H1 (cell line): ENCODE data around the gene HSD17B8. TPM values are rescaled to one million over a fixed set of nuclear protein-coding genes. Genes with fewer than 3 reads are reported as not detected.
A peak's percentile ranks its signal among the peaks of the same experiment; 100 is the strongest.

ENCODE experiments used
- CTCF ChIA-PET: fragments of 300-600 bp; sonication (Branson Sonifier 250); formaldehyde crosslinking; loops from one replicate; lab custom pipeline; 2021; ENCODE audit not compliant: partially characterized antibody; lab: Charles Lee
- POLR2A ChIA-PET: fragments of 300-600 bp; sonication (Branson Sonifier 250); formaldehyde crosslinking; loops from one replicate; lab custom pipeline; 2021; ENCODE audit warnings: inconsistent platforms; ENCODE audit not compliant: partially characterized antibody; lab: Charles Lee
- DNase-seq, 2 experiments: peaks; one replicate each; pipeline versions ENCODE4 v3.0.0 to v3.0.0-alpha.2; 2010 to 2022; ENCODE audit warnings: low spot score in 2 of 2, low read depth in 1 of 2, mixed read lengths in 1 of 2
- FAIRE-seq: peaks from 2 replicates; lab custom pipeline; 2011; peaks lifted over from hg19 to GRCh38; lab: Jason Lieb, UNC
- H2AFZ ChIP-seq: 2 replicates; pipeline ENCODE4 v1.8.1; 2012; ENCODE audit warnings: low read length, inconsistent platforms
- H2AK5ac ChIP-seq: 2 replicates; pipeline ENCODE4 v1.6.1; 2013; ENCODE audit warnings: low read depth, low read length
- H2BK120ac ChIP-seq: replicated peaks from 2 replicates; pipeline ENCODE3; 2013; ENCODE audit warnings: low read depth, low read length, inconsistent platforms
- H2BK12ac ChIP-seq: 2 replicates; pipeline ENCODE4 v1.6.1; 2013; ENCODE audit warnings: low read depth, low read length
- H2BK15ac ChIP-seq: 2 replicates; pipeline ENCODE4 v1.6.1; 2013; ENCODE audit warnings: low read length
- H2BK20ac ChIP-seq: 2 replicates; pipeline ENCODE4 v1.6.1; 2013; ENCODE audit warnings: low read length
- H2BK5ac ChIP-seq: 2 replicates; pipeline ENCODE4 v1.6.1; 2013; ENCODE audit warnings: low read depth, low read length
- H3K14ac ChIP-seq: 2 replicates; pipeline ENCODE4 v1.6.1; 2013; ENCODE audit warnings: inconsistent platforms; ENCODE audit not compliant: insufficient read length
- H3K18ac ChIP-seq: 2 replicates; pipeline ENCODE4 v1.6.1; 2013; ENCODE audit warnings: low read length; ENCODE audit errors: extremely low read depth
- H3K23ac ChIP-seq: 2 replicates; pipeline ENCODE4 v1.6.1; 2013; ENCODE audit warnings: inconsistent platforms; ENCODE audit not compliant: insufficient read length
- H3K23me2 ChIP-seq: 2 replicates; pipeline ENCODE4 v1.6.1; 2013; ENCODE audit warnings: low read depth, low read length
- H3K27ac ChIP-seq: 2 replicates; pipeline ENCODE4 v1.6.1; 2011; ENCODE audit warnings: low read depth, low read length, inconsistent platforms
- H3K27me3 ChIP-seq, 4 experiments: replicated peaks in 1 of 4; 1 replicate in 1 of 4; 2 replicates in 3 of 4; pipeline versions ENCODE4 v1.6.1 to v1.8.1; 2011 to 2013; ENCODE audit warnings: low read length in 3 of 4, mild to moderate bottlenecking in 3 of 4, inconsistent platforms in 2 of 4, mixed read lengths in 2 of 4, moderate library complexity in 1 of 4; ENCODE audit not compliant: control insufficient read depth in 3 of 4, insufficient read depth in 3 of 4; ENCODE audit errors: extremely low read depth in 1 of 4
- H3K36me3 ChIP-seq, 4 experiments: 2 replicates each; pipeline versions ENCODE4 v1.6.1 to v1.8.1; 2011 to 2013; ENCODE audit warnings: mild to moderate bottlenecking in 4 of 4, low read length in 3 of 4, moderate library complexity in 2 of 4, control low read depth in 1 of 4, inconsistent platforms in 1 of 4; ENCODE audit not compliant: insufficient read depth in 4 of 4, control insufficient read depth in 2 of 4
- H3K4ac ChIP-seq: replicated peaks from 2 replicates; pipeline ENCODE3; 2013; ENCODE audit warnings: low read length, low read depth, mixed read lengths, inconsistent platforms; ENCODE audit not compliant: insufficient read length
- H3K4me1 ChIP-seq, 4 experiments: replicated peaks in 1 of 4; 1 replicate in 1 of 4; 2 replicates in 3 of 4; pipeline versions ENCODE4 v1.6.1 to v1.8.1; 2011 to 2013; ENCODE audit warnings: low read length in 3 of 4, inconsistent platforms in 2 of 4, mixed read lengths in 1 of 4; ENCODE audit not compliant: insufficient read depth in 4 of 4, control insufficient read depth in 3 of 4
- H3K4me2 ChIP-seq, 2 experiments: 2 replicates each; pipeline versions ENCODE4 v1.6.1 to v1.8.1; 2011 to 2013; ENCODE audit warnings: low read depth in 2 of 2, low read length in 2 of 2, control low read depth in 1 of 2, inconsistent platforms in 1 of 2, mild to moderate bottlenecking in 1 of 2; ENCODE audit not compliant: insufficient read depth in 1 of 2
- H3K4me3 ChIP-seq, 4 experiments: fragments of 200-600, 300-600 bp in 1 of 4; sonication (generic), shearing (Covaris generic), sonication (Bioruptor Twin) in 1 of 4; 2 replicates each; pipeline versions ENCODE4 v1.5.1 to v1.8.1; 2011 to 2016; ENCODE audit warnings: low read length in 4 of 4, low read depth in 3 of 4, control low read depth in 2 of 4, inconsistent platforms in 2 of 4, mild to moderate bottlenecking in 2 of 4, mixed read lengths in 1 of 4, moderate library complexity in 1 of 4; ENCODE audit not compliant: insufficient read depth in 2 of 4; ENCODE audit errors: extremely low read depth in 1 of 4
- H3K56ac ChIP-seq: replicated peaks from 2 replicates; pipeline ENCODE3; 2013; ENCODE audit warnings: low read depth, mild to moderate bottlenecking, mixed read lengths, low read length, inconsistent platforms; ENCODE audit not compliant: insufficient read length
- H3K79me1 ChIP-seq: 2 replicates; pipeline ENCODE4 v1.6.1; 2013; ENCODE audit warnings: low read depth, low read length, control low read depth
- H3K79me2 ChIP-seq, 2 experiments: 2 replicates each; pipeline versions ENCODE4 v1.6.1 to v1.8.1; 2012 to 2013; ENCODE audit warnings: low read length in 2 of 2, mild to moderate bottlenecking in 2 of 2, inconsistent platforms in 1 of 2; ENCODE audit not compliant: insufficient read depth in 2 of 2, control insufficient read depth in 1 of 2
- H3K9ac ChIP-seq, 4 experiments: replicated peaks in 1 of 4; 1 replicate in 1 of 4; 2 replicates in 3 of 4; pipeline versions ENCODE4 v1.6.1 to v1.8.1; 2011 to 2013; ENCODE audit warnings: low read depth in 3 of 4, low read length in 3 of 4, control low read depth in 2 of 4, mild to moderate bottlenecking in 2 of 4, moderate library complexity in 2 of 4, inconsistent platforms in 1 of 4; ENCODE audit errors: extremely low read depth in 1 of 4
- H3K9me3 ChIP-seq, 2 experiments: 2 replicates each; pipeline versions ENCODE4 v1.6.1 to v1.8.1; 2012 to 2013; ENCODE audit warnings: mild to moderate bottlenecking in 2 of 2, moderate library complexity in 2 of 2, control low read depth in 1 of 2, inconsistent platforms in 1 of 2, low read depth in 1 of 2, low read length in 1 of 2, mixed read lengths in 1 of 2; ENCODE audit not compliant: insufficient read depth in 2 of 2
- H4K20me1 ChIP-seq, 2 experiments: replicated peaks in 1 of 2; 2 replicates each; pipeline versions ENCODE3 to v1.8.1; 2011 to 2013; ENCODE audit warnings: inconsistent platforms in 2 of 2, low read length in 2 of 2, mild to moderate bottlenecking in 1 of 2; ENCODE audit not compliant: insufficient read depth in 2 of 2, control insufficient read depth in 1 of 2
- H4K5ac ChIP-seq: 2 replicates; pipeline ENCODE4 v1.6.1; 2013; ENCODE audit warnings: low read length, low read depth, mixed read lengths, inconsistent platforms; ENCODE audit not compliant: insufficient read length
- H4K8ac ChIP-seq: 2 replicates; pipeline ENCODE4 v1.8.0; 2013; ENCODE audit warnings: mild to moderate bottlenecking, moderate library complexity, low read length, inconsistent platforms; ENCODE audit not compliant: insufficient read depth; ENCODE audit errors: extremely low read depth
- H4K91ac ChIP-seq: replicated peaks from 2 replicates; pipeline ENCODE3; 2013; ENCODE audit warnings: low read length, mixed read lengths, inconsistent platforms; ENCODE audit not compliant: insufficient read length
- CBX8 ChIP-seq: fragments of 300-800, 300-1000 bp; sonication (generic); IDR thresholded peaks from 2 replicates; pipeline ENCODE4 v1.7.1; 2016; ENCODE audit warnings: low read depth, low read length, borderline replicate concordance
- EP300 ChIP-seq, 2 experiments: IDR thresholded peaks; 1 replicate in 1 of 2; 2 replicates in 1 of 2; pipeline ENCODE4 v1.6.1; 2011 to 2012; ENCODE audit warnings: low read depth in 2 of 2, low read length in 2 of 2, mild to moderate bottlenecking in 2 of 2, borderline replicate concordance in 1 of 2, inconsistent platforms in 1 of 2, moderate library complexity in 1 of 2
- EZH2 ChIP-seq: fragments of 200-600 bp; sonication (generic); IDR thresholded peaks from 2 replicates; pipeline ENCODE4 v1.7.1; 2012; ENCODE audit warnings: low read depth, mild to moderate bottlenecking, moderate library complexity, low read length, inconsistent platforms; ENCODE audit not compliant: severe bottlenecking
- RFX5 ChIP-seq: IDR thresholded peaks from 2 replicates; pipeline ENCODE4 v1.6.1; 2011; ENCODE audit warnings: low read depth, low read length, improper control_type of control experiment, borderline replicate concordance
- YY1 ChIP-seq: IDR thresholded peaks from 2 replicates; pipeline ENCODE4 v1.6.1; 2011; ENCODE audit warnings: low read depth, mild to moderate bottlenecking, low read length
- WGBS, 2 experiments: shearing (Covaris generic) in 1 of 2; methylation state at CpG; one replicate each; pipeline versions ENCODE4 v1.1.6 to v1.1.7; 2013 to 2015; ENCODE audit warnings: low lambda C conversion rate in 2 of 2, mixed read lengths in 2 of 2, inconsistent platforms in 1 of 2, low coverage in 1 of 2, missing lambda C conversion rate in 1 of 2; ENCODE audit not compliant: insufficient replicate concordance in 2 of 2, insufficient coverage in 1 of 2, insufficient read length in 1 of 2; ENCODE audit errors: extremely low coverage in 1 of 2, missing lambda C conversion rate in 1 of 2; 5-methylcytosine and 5-hydroxymethylcytosine counted together
- polyA plus RNA-seq, 7 experiments: library from polyadenylated mRNA; depleted of rRNA in 3 of 7; stranded (reverse) in 5 of 7; unstranded in 2 of 7; fragments of >200 nt in 5 of 7; fragments of 200-250 nt in 2 of 7; gene quantifications; 1 replicate in 5 of 7; 2 replicates in 1 of 7; 4 replicates in 1 of 7; pipeline versions ENCODE4 v1.2.1 to v1.2.3, GENCODE V29; 2011 to 2013; ENCODE audit warnings: missing spikeins in 2 of 7, mixed read lengths in 2 of 7
- total RNA-seq: library from RNA; stranded (reverse); fragmentation: NEBNext Ultra II Directional; extraction: Animal tissue kit (Norgen Biotek cat#: 25700); gene quantifications from 2 replicates; pipeline ENCODE4 v1.2.1, GENCODE V29; 2021

Gene HSD17B8
- total and polyA plus RNA-seq, 2 of the 8 experiments (the other 6 are each of a cell fraction or from before 2014, with no cell fraction given) = 3.3 to 17.1 TPM

- H3K4me1 ChIP-seq = peaks cover 0 to 13% (median 3%) of the 10 kb centered on the region in 4 experiments; a peak in 6 of 7 replicates
- ChIA-PET POLR2A (no interaction called here), CTCF (interaction anchor here (0.6 to 2.3 kb wide), 4 partner anchors 10 to 231 kb away, joined by 3 to 6 read pairs (median 3); partner anchors contain the start of gene HSD17B8)
- no peak overlapping the region for H4K91ac ChIP-seq
- H3K79me2 ChIP-seq = no peaks in the 10 kb centered on the region
- H2BK120ac ChIP-seq = no peak overlapping the region
- DNase-seq (no peak), FAIRE-seq (no peak)
- no peak overlapping the region for H4K5ac ChIP-seq
- no peak for TF ChIP-seq EP300 (IDR thresholded peaks at IDR 0.05; ENCODE audit: borderline replicate concordance in 1 of 2, low read depth in 2 of 2, low read length in 2 of 2)
- no peak for TF ChIP-seq EZH2
- no peak for TF ChIP-seq YY1
- no peak for TF ChIP-seq RFX5
- TF ChIP-seq CBX8 = no peak
- no peak overlapping the region for H3K4me3 ChIP-seq
- no peak overlapping the region for H3K23ac ChIP-seq
- no peak overlapping the region for H2AK5ac ChIP-seq
- no peak overlapping the region for H3K9ac ChIP-seq
- no peak overlapping the region; a peak in 1 of 4 replicates for H3K4me2 ChIP-seq
- H3K14ac ChIP-seq = no peak overlapping the region
- H4K8ac ChIP-seq = no peak overlapping the region
- H3K9me3 ChIP-seq = no peaks in the 10 kb centered on the region
- H2BK15ac ChIP-seq = no peak overlapping the region
- H4K20me1 ChIP-seq = peaks cover 2 to 8% of the 10 kb centered on the region in 2 experiments
- H2BK20ac ChIP-seq = peak overlapping the region; percentile 64; the same call in 1 of the 2 replicates
- H2AFZ ChIP-seq = no peak overlapping the region
- no peak overlapping the region for H3K56ac ChIP-seq
- H3K79me1 ChIP-seq = no peaks in the 10 kb centered on the region
- H2BK12ac ChIP-seq = no peak overlapping the region
- peaks cover 39 to 88% (median 78%) of the 10 kb centered on the region in 4 experiments for H3K27me3 ChIP-seq
- no peak overlapping the region for H3K27ac ChIP-seq
- 77% methylated on average over 9 of the region's 9 CpGs; no CpG with 5 or more reads in 1 of the 2 experiments for WGBS, 2 experiments
- H3K18ac ChIP-seq = no peak overlapping the region
- peaks cover 0 to 5% (median 0%) of the 10 kb centered on the region in 4 experiments; a peak in 1 of 8 replicates for H3K36me3 ChIP-seq
- no peak overlapping the region for H2BK5ac ChIP-seq
- peaks cover 11% of the 10 kb centered on the region; the same call in 1 of the 2 replicates for H3K23me2 ChIP-seq
- H3K4ac ChIP-seq = no peak overlapping the region
Measured at GRCh38 chr6:33215271-33216116, 11.0 kb downstream of the HSD17B8 start.
